Loucy (cell line): Measurements from ENCODE around the gene RAB6B.

Experiments used
- H2AFZ ChIP-seq: fragments of 200-600 bp; sonication (generic); 2 replicates; pipeline ENCODE4 v1.6.0; 2016; ENCODE audit warnings: antibody characterized with exemption, mild to moderate bottlenecking, low read length, moderate library complexity
- H3F3A ChIP-seq: fragments of 200-600 bp; 2 replicates; pipeline ENCODE4 v1.6.0; 2016; ENCODE audit warnings: antibody characterized with exemption, low read depth, mild to moderate bottlenecking
- H3K27me3 ChIP-seq: fragments of 200-600 bp; sonication (generic); 2 replicates; pipeline ENCODE4 v1.6.1; 2014; ENCODE audit warnings: low read length, mild to moderate bottlenecking; ENCODE audit not compliant: insufficient read depth, poor library complexity, severe bottlenecking
- H3K36me3 ChIP-seq: fragments of 200-600 bp; sonication (generic); 2 replicates; pipeline ENCODE4 v1.6.1; 2016; ENCODE audit warnings: low read length; ENCODE audit not compliant: insufficient read depth
- H3K4me1 ChIP-seq: fragments of 200-600 bp; sonication (generic); 2 replicates; pipeline ENCODE4 v1.5.1; 2014; ENCODE audit warnings: low read length, mild to moderate bottlenecking; ENCODE audit not compliant: insufficient read depth, poor library complexity, severe bottlenecking
- H3K4me2 ChIP-seq: fragments of 200-600 bp; sonication (generic); 2 replicates; pipeline ENCODE4 v1.6.0; 2014; ENCODE audit warnings: antibody characterized with exemption, low read length, low read depth, mild to moderate bottlenecking; ENCODE audit not compliant: poor library complexity, severe bottlenecking
- H3K4me3 ChIP-seq: fragments of 200-600 bp; sonication (generic); 2 replicates; pipeline ENCODE4 v1.5.1; 2014; ENCODE audit warnings: low read length, mild to moderate bottlenecking, mixed read lengths; ENCODE audit not compliant: poor library complexity, severe bottlenecking
- H3K79me2 ChIP-seq: fragments of 200-600 bp; sonication (generic); 2 replicates; pipeline ENCODE4 v1.6.1; 2014; ENCODE audit warnings: low read length; ENCODE audit not compliant: insufficient read depth
- H3K9ac ChIP-seq: fragments of 200-600 bp; sonication (generic); 2 replicates; pipeline ENCODE4 v1.6.0; 2014; ENCODE audit warnings: mild to moderate bottlenecking, low read depth, low read length, moderate library complexity; ENCODE audit not compliant: poor library complexity, severe bottlenecking
- H3K9me2 ChIP-seq: fragments of 200-600 bp; sonication (generic); replicated peaks from 2 replicates; pipeline ENCODE4 v1.6.1; 2016; ENCODE audit warnings: low read depth, low read length, mixed read lengths
- H3K9me3 ChIP-seq: fragments of 200-600 bp; sonication (generic); 2 replicates; pipeline ENCODE4 v1.6.1; 2014; ENCODE audit warnings: mild to moderate bottlenecking, antibody characterized with exemption, low read length, low read depth; ENCODE audit not compliant: insufficient read depth
- H4K20me1 ChIP-seq: fragments of 200-600 bp; sonication (generic); 2 replicates; pipeline ENCODE4 v1.6.0; 2014; ENCODE audit warnings: antibody characterized with exemption, low read length, mild to moderate bottlenecking; ENCODE audit not compliant: insufficient read depth, poor library complexity, severe bottlenecking
- EZH2phosphoT487 ChIP-seq: fragments of 200-600 bp; IDR thresholded peaks from 2 replicates; pipeline ENCODE4 v1.6.1; 2018; ENCODE audit warnings: antibody characterized with exemption, mild to moderate bottlenecking, moderate library complexity, borderline replicate concordance
- TF ChIP-seq, protein P1 (sequence below): fragments of 200-600 bp; sonication (generic); conservative IDR thresholded peaks from 2 replicates; pipeline ENCODE4 v1.5.1; 2014; ENCODE audit warnings: mild to moderate bottlenecking, antibody characterized with exemption, low read length

The RAB6B gene

DNA sequence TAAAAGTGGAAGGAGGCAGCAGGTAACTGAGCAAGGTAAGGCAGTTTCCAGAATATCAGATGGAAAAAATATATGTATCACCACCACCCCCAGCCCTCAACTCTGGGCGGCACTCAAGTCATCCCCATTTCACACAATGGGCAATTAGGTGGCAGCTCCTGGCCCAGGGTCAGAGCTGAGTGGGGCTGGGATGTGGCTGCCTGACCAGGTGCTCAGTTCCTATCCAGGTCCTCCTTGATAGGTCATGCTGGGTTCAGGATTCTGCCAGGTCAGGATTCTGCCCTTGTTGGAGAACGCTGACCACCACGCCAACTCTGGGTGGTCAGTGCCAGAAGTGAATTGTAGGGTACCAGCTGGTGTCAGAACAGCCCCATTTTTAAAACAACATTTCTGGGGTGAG lies 29.5 kb downstream of the RAB6B start:
- Histone ChIP-seq H4K20me1 (no peaks in the 10 kb centered on the region), H3K4me2 (no peak overlapping the region)
- TF ChIP-seq EZH2phosphoT487 = no peak
- TF ChIP-seq, protein P1, sequence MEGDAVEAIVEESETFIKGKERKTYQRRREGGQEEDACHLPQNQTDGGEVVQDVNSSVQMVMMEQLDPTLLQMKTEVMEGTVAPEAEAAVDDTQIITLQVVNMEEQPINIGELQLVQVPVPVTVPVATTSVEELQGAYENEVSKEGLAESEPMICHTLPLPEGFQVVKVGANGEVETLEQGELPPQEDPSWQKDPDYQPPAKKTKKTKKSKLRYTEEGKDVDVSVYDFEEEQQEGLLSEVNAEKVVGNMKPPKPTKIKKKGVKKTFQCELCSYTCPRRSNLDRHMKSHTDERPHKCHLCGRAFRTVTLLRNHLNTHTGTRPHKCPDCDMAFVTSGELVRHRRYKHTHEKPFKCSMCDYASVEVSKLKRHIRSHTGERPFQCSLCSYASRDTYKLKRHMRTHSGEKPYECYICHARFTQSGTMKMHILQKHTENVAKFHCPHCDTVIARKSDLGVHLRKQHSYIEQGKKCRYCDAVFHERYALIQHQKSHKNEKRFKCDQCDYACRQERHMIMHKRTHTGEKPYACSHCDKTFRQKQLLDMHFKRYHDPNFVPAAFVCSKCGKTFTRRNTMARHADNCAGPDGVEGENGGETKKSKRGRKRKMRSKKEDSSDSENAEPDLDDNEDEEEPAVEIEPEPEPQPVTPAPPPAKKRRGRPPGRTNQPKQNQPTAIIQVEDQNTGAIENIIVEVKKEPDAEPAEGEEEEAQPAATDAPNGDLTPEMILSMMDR = no peak

DNA sequence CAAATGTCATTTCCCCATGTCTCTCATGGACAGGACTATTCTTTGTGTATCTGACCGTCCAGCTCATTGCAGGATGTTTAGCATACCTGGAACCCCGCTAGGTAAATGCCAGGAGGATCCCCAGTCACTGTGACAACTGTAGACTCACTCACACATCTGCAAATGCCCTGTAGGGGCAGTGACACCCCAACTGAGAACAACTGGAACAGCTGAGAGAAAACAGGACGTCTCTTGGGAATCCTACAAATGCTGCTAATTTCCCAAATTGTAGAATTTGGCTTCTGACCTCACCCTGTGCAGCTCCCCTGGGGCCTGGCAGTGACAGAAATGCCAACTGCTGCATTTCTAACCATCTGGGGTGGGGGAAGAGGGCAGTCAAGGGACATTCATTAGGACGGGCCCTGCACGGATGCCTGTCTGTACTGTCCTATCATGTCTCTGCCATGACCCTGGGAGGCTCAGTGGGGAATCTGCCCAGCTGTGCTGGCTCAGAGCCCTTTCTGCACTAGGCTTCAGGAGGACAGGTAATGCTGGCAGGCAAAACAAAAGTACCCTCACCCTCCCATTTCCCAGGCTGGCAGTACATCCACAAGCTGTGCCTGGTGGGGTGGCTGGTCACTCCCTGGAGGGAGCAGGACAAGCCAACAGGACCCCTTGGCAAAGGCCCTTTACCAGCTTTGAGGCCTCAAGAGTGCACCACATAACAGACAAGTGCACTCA lies 30.4 kb downstream of the RAB6B start:
- H3K9me3 ChIP-seq = no peaks in the 10 kb centered on the region
- no peak overlapping the region for H3K4me3 ChIP-seq
- H3K27me3 ChIP-seq = no peaks in the 10 kb centered on the region
- no peaks in the 10 kb centered on the region for H4K20me1 ChIP-seq
- H3K36me3 ChIP-seq = no peaks in the 10 kb centered on the region
- H3F3A ChIP-seq = no peaks in the 10 kb centered on the region
- H3K4me2 ChIP-seq = no peak overlapping the region
- H3K9ac ChIP-seq = no peak overlapping the region
- no peaks in the 10 kb centered on the region for H3K9me2 ChIP-seq
- no peaks in the 10 kb centered on the region for H3K79me2 ChIP-seq
- no peak overlapping the region for H2AFZ ChIP-seq
- no peaks in the 10 kb centered on the region for H3K4me1 ChIP-seq
- TF ChIP-seq, protein P1 = peak; percentile 35; the same call in 1 of the 2 replicates
- no peak for TF ChIP-seq EZH2phosphoT487

More for the DNA sequence above, 29.5 kb downstream of the RAB6B start:
- Histone ChIP-seq H3K4me3 (no peak overlapping the region), H3K9me2 (no peaks in the 10 kb centered on the region), H3K27me3 (no peaks in the 10 kb centered on the region), H3K79me2 (no peaks in the 10 kb centered on the region), H3K9ac (no peak overlapping the region), H3K9me3 (no peaks in the 10 kb centered on the region), H3F3A (no peaks in the 10 kb centered on the region), H3K4me1 (no peaks in the 10 kb centered on the region), H3K36me3 (no peaks in the 10 kb centered on the region), H2AFZ (no peak overlapping the region)

DNA sequence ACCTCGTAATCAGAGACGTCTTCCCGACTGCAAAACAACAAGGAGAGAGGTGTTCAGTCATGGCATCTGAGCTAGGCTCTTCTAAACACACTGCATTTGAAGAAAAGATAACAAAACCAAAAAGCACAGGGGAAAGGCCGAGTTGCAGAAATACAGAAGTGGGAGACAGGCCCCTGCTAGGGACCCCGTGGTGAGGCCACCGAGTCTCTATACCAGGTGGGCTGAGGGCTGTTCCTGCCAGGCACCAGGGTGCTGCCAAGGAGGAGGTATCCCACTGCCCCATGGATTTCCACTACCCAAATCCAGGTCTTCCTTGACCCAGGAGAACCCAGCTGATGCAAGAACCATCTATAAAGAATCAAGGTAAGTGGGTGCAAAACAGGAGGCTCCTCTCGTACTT lies 31.1 kb downstream of the RAB6B start:
- no peaks in the 10 kb centered on the region for H3K79me2 ChIP-seq
- H3F3A ChIP-seq = no peaks in the 10 kb centered on the region
- TF ChIP-seq, protein P1 = no peak
- no peak for TF ChIP-seq EZH2phosphoT487
- H3K4me2 ChIP-seq = no peak overlapping the region
- H3K4me3 ChIP-seq = no peak overlapping the region
- H3K27me3 ChIP-seq = no peaks in the 10 kb centered on the region
- no peaks in the 10 kb centered on the region for H3K9me3 ChIP-seq
- no peaks in the 10 kb centered on the region for H3K9me2 ChIP-seq
- no peaks in the 10 kb centered on the region for H4K20me1 ChIP-seq
- H2AFZ ChIP-seq = no peak overlapping the region
- H3K36me3 ChIP-seq = no peaks in the 10 kb centered on the region
- no peaks in the 10 kb centered on the region for H3K4me1 ChIP-seq
- H3K9ac ChIP-seq = no peak overlapping the region
